Neural progenitor cell (in vitro differentiated cells): Measurements from ENCODE around the gene TOP2A.

Source experiments
- EZH2 ChIP-seq: fragments of 200-600 bp; sonication (generic); IDR thresholded peaks from 2 replicates; pipeline ENCODE4 v1.6.1; 2017; ENCODE audit warnings: antibody characterized with exemption, mild to moderate bottlenecking, moderate library complexity
- EZH2phosphoT487 ChIP-seq: fragments of 200-600 bp; sonication (generic); IDR thresholded peaks from 2 replicates; pipeline ENCODE4 v1.6.1; 2017; ENCODE audit warnings: antibody characterized with exemption
- TF ChIP-seq, protein P1 (sequence below): fragments of 200-600 bp; sonication (generic); IDR thresholded peaks from 2 replicates; pipeline ENCODE4 v1.5.1; 2017; ENCODE audit warnings: antibody characterized with exemption, mild to moderate bottlenecking

DNA sequence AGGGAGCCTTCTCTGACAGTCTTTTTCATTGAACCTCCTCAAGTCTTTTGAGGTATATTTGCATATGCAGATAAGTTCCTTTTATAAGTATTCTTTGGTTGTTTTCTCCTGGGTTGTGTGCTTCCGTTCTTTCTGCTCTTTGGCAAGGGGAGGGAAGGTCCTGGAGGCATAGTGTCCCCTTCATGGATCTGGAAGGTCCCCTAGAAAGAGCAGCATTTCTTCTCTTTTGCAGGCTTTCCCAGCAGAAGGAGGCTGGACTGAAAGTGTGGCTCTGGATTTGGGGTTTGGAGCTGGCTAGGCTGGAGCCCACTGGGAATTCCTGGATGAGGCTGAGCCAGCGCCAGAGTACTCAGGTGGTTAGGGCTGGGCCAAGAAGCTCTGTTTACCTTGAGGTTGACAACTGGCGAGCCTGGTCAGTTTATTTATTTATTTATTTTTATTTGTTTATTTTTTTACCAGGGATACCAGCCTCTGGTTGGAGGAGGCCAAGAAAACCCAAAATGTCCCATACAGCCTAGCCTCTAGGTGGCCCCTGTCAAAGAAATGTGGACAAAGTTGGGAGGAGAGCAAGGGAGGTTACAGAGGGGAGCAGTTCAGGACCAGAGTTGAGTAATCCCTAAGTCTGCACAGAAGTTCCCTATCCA lies 5.4 kb upstream of the TOP2A start:
- TF ChIP-seq, protein P1, sequence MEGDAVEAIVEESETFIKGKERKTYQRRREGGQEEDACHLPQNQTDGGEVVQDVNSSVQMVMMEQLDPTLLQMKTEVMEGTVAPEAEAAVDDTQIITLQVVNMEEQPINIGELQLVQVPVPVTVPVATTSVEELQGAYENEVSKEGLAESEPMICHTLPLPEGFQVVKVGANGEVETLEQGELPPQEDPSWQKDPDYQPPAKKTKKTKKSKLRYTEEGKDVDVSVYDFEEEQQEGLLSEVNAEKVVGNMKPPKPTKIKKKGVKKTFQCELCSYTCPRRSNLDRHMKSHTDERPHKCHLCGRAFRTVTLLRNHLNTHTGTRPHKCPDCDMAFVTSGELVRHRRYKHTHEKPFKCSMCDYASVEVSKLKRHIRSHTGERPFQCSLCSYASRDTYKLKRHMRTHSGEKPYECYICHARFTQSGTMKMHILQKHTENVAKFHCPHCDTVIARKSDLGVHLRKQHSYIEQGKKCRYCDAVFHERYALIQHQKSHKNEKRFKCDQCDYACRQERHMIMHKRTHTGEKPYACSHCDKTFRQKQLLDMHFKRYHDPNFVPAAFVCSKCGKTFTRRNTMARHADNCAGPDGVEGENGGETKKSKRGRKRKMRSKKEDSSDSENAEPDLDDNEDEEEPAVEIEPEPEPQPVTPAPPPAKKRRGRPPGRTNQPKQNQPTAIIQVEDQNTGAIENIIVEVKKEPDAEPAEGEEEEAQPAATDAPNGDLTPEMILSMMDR, result peak; percentile 49
- TF ChIP-seq EZH2phosphoT487 (no peak), EZH2 (no peak)
